ENCODE measurements around the gene CPEB1.
"Not testable (repeated sequence)": the region's sequence is repeated elsewhere in the genome, so short reads cannot be mapped to it uniquely, and the experiment has no call there.

CPEB1 gene

GRCh38 chr15:82531496-82532382 is 115.4 kb downstream of the CPEB1 start:
- POLR2A ChIA-PET: interaction anchor here (0.6 to 1.9 kb wide), 2 partner anchors 9 to 675 kb away, joined by 3 to 16 read pairs; partner anchors contain the start of gene RPS17
- CTCF ChIA-PET: interaction anchor here (0.7 to 3.6 kb wide), 16 partner anchors 10 to 482 kb away, joined by 3 to 76 read pairs (median 5); partner anchors contain the start of genes RAMAC and RPS17
- no peak for TF ChIP-seq CTCF (IDR thresholded peaks at IDR 0.05; ENCODE audit: control extremely low read depth, extremely low read depth, low read depth, missing control alignments)
- no peak for DNase-seq (ENCODE audit: extremely low spot score)

- CTCF ChIA-PET: interaction anchor here (0.7 to 3.6 kb wide), 27 partner anchors 8 to 483 kb away, joined by 3 to 76 read pairs (median 4); partner anchors contain the start of genes RAMAC and RPS17
- POLR2A ChIA-PET: interaction anchor here (1.9 kb wide), 1 partner anchor 10 kb away, joined by 16 read pairs; the partner anchor contains the start of gene RPS17
- DNase-seq (ENCODE audit: extremely low spot score): peak; percentile 71
- TF ChIP-seq CTCF (IDR thresholded peaks at IDR 0.05; ENCODE audit: control extremely low read depth, extremely low read depth, low read depth, missing control alignments): peak; percentile 80
Observed at GRCh38 chr15:82530606-82531379, 116.4 kb downstream of the CPEB1 start.

DNA sequence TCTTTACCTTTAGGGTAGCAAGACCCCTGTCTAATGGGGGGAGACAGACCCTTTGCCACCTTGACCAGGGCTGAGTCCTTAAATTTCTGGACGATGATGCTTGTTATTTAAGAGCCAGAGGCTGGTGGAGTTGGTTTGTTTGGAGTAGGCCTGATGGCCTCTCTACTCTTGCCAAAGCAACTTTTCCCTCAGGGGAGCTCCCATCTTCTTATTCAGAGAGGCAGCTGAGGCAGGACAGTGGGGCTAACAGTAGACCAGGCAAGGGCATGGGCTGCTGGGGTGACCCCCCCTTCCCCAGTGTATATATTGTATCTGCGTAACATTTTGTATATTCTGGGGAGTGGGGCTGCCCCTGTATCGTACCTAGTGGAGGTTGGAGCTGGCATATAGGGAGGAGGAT is 117.2 kb downstream of the CPEB1 start:
- no peak for DNase-seq (ENCODE audit: extremely low spot score)
- ChIA-PET CTCF (interaction anchor here (1.0 to 3.6 kb wide), 12 partner anchors 8 to 483 kb away, joined by 3 to 76 read pairs (median 6); partner anchors contain the start of gene RPS17), POLR2A (no interaction called here)
- TF ChIP-seq CTCF (IDR thresholded peaks at IDR 0.05; ENCODE audit: control extremely low read depth, extremely low read depth, low read depth, missing control alignments): no peak

DNA sequence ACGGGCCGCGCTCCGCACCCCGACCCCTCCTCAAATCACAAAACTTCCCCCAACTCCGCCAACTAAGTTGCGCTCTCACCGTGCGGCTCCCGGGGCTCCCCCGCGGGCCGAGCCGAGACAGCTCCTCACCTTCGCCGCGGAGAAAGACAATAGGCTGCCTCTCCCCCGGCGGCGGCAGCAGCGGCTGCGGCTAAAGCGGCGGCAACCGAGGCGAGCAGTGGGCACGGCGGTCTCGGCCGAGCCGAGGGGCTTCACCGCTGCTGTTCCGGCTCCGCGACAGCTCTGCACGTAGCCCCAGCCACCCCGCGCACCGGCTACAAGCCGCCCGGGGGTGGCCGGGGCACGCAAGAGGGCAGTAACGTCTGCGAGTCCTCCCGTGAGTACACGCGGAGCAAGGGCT is 133.6 kb downstream of the CPEB1 start:
- DNase-seq (ENCODE audit: extremely low spot score); CTCF ChIA-PET; POLR2A ChIA-PET: not testable (repeated sequence)

GRCh38 chr15:82507693-82508092 is 139.5 kb downstream of the CPEB1 start:
- DNase-seq (ENCODE audit: extremely low spot score); CTCF ChIA-PET; POLR2A ChIA-PET: not testable (repeated sequence)

GRCh38 chr15:82507087-82507486 is 140.1 kb downstream of the CPEB1 start:
- DNase-seq (ENCODE audit: extremely low spot score); CTCF ChIA-PET; POLR2A ChIA-PET: not testable (repeated sequence)

GRCh38 chr15:82505842-82506241 is 141.3 kb downstream of the CPEB1 start:
- CTCF ChIA-PET, POLR2A ChIA-PET: not testable (repeated sequence)

GRCh38 chr15:82504074-82504473 is 143.1 kb downstream of the CPEB1 start:
- DNase-seq (ENCODE audit: extremely low spot score); CTCF ChIA-PET; POLR2A ChIA-PET: not testable (repeated sequence)

More at GRCh38 chr15:82505842-82506241, 141.3 kb downstream of the CPEB1 start:
- DNase-seq (ENCODE audit: extremely low spot score): not testable (repeated sequence)

DNA sequence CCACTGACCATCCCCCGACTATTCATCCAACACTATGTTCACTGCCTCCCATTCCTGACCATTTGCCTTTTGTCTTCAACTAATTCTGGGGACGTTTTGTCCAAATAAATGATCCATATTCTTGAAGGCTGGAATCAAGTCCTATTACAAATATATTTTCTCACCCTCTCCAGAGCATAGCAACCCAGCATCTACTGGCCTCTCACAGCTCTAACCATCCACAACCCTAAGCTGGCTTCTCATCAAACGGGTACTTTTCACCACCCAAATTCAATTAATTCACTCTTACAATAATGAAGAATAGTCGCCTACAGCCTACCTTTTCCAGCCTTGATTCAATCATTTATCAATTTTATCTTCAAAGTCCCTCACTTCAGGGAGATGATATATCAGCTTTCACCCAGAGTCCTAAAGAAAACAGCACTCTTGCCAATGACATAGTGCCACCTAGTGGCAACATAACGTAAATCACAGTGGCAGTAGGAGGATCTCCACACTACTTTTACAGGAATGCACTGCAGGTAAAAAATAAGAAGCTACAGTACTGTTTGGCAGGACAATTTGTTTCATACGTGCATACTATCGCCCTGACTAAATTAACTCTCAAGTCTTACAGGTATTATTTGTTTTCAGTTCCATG is 144.3 kb downstream of the CPEB1 start:
- TF ChIP-seq CTCF (IDR thresholded peaks at IDR 0.05; ENCODE audit: control extremely low read depth, extremely low read depth, low read depth, missing control alignments): peak; percentile 5
- POLR2A ChIA-PET; DNase-seq (ENCODE audit: extremely low spot score); CTCF ChIA-PET: not testable (repeated sequence)

- CTCF ChIA-PET: not testable (repeated sequence)
Observed at GRCh38 chr15:82500772-82501171, 146.4 kb downstream of the CPEB1 start.

GRCh38 chr15:82497978-82498377 is 149.2 kb downstream of the CPEB1 start:
- POLR2A ChIA-PET; CTCF ChIA-PET; DNase-seq (ENCODE audit: extremely low spot score): not testable (repeated sequence)

More at GRCh38 chr15:82500772-82501171, 146.4 kb downstream of the CPEB1 start:
- POLR2A ChIA-PET; DNase-seq (ENCODE audit: extremely low spot score): not testable (repeated sequence)

Measured in GM10248 (cell line).